ENCODE data around the gene PHYKPL. TPM values are rescaled to one million over a fixed set of nuclear protein-coding genes. Genes with fewer than 3 reads are reported as not detected.

PHYKPL gene
- total and polyA plus RNA-seq, 2 of the 13 experiments (the other 11 are each of a cell fraction or from before 2014, with no cell fraction given), result 18.0 to 78.6 TPM

DNA sequence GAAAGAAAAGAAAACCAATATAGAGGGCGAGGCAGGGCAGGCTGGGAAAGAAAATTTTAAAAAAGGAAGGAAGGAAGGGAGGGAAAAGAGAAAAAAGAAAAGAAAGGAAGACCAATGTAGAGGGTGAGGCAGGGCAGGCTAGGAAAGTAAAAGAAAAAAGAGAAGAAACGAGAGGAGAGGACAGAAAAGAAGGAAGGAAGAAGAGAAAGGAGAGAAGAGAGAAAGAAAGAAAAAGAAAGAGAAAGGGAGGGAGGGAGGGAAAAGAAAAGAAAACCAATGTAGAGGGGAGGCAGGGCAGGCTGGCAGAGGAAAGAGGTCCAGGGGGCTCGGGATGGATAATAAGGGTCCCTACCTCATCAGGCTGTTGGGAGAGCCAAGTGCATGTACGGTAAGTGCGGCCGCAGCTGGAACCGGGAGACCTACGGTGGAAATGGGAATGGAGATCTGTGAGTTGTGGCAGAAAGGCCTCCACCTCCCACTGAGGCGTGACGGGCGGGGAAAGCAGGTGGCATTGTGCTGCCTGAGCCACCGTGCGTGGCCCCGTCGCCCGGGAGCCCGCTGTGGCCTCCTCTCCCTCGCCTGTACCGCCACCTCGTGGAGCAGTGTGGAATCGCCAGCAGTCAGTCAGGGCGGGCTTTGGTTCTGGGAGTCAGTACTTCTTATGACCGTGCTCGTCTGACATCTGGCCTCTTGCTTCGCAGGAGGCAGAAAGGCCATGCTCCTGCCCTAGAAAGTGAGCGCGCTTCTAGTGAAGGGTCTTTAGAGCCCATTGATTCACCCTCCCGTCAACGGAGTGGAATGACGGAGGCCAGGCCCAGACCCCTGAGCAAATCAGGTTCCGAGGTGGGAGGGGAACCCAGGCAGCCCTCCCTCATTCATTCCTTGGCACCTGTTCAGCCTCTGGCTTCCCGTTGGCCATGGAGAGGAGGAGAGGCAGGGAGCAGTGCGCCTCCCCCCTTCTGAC is 68.5 kb downstream of the PHYKPL start (continued):
- TF ChIP-seq, protein P1, sequence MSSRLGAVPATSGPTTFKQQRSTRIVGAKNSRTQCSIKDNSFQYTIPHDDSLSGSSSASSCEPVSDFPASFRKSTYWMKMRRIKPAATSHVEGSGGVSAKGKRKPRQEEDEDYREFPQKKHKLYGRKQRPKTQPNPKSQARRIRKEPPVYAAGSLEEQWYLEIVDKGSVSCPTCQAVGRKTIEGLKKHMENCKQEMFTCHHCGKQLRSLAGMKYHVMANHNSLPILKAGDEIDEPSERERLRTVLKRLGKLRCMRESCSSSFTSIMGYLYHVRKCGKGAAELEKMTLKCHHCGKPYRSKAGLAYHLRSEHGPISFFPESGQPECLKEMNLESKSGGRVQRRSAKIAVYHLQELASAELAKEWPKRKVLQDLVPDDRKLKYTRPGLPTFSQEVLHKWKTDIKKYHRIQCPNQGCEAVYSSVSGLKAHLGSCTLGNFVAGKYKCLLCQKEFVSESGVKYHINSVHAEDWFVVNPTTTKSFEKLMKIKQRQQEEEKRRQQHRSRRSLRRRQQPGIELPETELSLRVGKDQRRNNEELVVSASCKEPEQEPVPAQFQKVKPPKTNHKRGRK (CRISPR knock-in tag; IDR thresholded peaks at IDR 0.05), result peak; percentile 85; the same call in 1 of the 2 replicates
- TF ChIP-seq ZNF17 (CRISPR knock-in tag; IDR thresholded peaks at IDR 0.05) (no peak), KLF16 (CRISPR knock-in tag; IDR thresholded peaks at IDR 0.05) (no peak), HNRNPL (IDR thresholded peaks at IDR 0.05; ENCODE audit: low read depth, low read length) (0 out of 2 replicates have a peak, but pooled peaks have one; percentile 60), ZFP1 (CRISPR knock-in tag; IDR thresholded peaks at IDR 0.05) (no peak), ZFP82 (CRISPR knock-in tag; IDR thresholded peaks at IDR 0.05; ENCODE audit: borderline replicate concordance) (no peak), NONO (IDR thresholded peaks at IDR 0.05) (no peak), NONO (CRISPR knock-in tag; conservative IDR thresholded peaks at IDR 0.05) (0 out of 2 replicates have a peak, but pooled peaks have one; percentile 22), ZNF34 (CRISPR knock-in tag; IDR thresholded peaks at IDR 0.05; ENCODE audit: borderline replicate concordance) (no peak)
- TF ChIP-seq, protein P2, sequence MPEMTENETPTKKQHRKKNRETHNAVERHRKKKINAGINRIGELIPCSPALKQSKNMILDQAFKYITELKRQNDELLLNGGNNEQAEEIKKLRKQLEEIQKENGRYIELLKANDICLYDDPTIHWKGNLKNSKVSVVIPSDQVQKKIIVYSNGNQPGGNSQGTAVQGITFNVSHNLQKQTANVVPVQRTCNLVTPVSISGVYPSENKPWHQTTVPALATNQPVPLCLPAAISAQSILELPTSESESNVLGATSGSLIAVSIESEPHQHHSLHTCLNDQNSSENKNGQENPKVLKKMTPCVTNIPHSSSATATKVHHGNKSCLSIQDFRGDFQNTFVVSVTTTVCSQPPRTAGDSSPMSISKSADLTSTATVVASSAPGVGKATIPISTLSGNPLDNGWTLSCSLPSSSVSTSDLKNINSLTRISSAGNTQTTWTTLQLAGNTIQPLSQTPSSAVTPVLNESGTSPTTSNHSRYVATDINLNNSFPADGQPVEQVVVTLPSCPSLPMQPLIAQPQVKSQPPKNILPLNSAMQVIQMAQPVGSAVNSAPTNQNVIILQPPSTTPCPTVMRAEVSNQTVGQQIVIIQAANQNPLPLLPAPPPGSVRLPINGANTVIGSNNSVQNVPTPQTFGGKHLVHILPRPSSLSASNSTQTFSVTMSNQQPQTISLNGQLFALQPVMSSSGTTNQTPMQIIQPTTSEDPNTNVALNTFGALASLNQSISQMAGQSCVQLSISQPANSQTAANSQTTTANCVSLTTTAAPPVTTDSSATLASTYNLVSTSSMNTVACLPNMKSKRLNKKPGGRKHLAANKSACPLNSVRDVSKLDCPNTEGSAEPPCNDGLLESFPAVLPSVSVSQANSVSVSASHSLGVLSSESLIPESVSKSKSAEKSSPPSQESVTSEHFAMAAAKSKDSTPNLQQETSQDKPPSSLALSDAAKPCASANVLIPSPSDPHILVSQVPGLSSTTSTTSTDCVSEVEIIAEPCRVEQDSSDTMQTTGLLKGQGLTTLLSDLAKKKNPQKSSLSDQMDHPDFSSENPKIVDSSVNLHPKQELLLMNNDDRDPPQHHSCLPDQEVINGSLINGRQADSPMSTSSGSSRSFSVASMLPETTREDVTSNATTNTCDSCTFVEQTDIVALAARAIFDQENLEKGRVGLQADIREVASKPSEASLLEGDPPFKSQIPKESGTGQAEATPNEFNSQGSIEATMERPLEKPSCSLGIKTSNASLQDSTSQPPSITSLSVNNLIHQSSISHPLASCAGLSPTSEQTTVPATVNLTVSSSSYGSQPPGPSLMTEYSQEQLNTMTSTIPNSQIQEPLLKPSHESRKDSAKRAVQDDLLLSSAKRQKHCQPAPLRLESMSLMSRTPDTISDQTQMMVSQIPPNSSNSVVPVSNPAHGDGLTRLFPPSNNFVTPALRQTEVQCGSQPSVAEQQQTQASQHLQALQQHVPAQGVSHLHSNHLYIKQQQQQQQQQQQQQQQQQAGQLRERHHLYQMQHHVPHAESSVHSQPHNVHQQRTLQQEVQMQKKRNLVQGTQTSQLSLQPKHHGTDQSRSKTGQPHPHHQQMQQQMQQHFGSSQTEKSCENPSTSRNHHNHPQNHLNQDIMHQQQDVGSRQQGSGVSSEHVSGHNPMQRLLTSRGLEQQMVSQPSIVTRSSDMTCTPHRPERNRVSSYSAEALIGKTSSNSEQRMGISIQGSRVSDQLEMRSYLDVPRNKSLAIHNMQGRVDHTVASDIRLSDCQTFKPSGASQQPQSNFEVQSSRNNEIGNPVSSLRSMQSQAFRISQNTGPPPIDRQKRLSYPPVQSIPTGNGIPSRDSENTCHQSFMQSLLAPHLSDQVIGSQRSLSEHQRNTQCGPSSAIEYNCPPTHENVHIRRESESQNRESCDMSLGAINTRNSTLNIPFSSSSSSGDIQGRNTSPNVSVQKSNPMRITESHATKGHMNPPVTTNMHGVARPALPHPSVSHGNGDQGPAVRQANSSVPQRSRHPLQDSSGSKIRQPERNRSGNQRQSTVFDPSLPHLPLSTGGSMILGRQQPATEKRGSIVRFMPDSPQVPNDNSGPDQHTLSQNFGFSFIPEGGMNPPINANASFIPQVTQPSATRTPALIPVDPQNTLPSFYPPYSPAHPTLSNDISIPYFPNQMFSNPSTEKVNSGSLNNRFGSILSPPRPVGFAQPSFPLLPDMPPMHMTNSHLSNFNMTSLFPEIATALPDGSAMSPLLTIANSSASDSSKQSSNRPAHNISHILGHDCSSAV (CRISPR knock-in tag; IDR thresholded peaks at IDR 0.05; ENCODE audit: borderline replicate concordance), result no peak
- TF ChIP-seq, protein P3, sequence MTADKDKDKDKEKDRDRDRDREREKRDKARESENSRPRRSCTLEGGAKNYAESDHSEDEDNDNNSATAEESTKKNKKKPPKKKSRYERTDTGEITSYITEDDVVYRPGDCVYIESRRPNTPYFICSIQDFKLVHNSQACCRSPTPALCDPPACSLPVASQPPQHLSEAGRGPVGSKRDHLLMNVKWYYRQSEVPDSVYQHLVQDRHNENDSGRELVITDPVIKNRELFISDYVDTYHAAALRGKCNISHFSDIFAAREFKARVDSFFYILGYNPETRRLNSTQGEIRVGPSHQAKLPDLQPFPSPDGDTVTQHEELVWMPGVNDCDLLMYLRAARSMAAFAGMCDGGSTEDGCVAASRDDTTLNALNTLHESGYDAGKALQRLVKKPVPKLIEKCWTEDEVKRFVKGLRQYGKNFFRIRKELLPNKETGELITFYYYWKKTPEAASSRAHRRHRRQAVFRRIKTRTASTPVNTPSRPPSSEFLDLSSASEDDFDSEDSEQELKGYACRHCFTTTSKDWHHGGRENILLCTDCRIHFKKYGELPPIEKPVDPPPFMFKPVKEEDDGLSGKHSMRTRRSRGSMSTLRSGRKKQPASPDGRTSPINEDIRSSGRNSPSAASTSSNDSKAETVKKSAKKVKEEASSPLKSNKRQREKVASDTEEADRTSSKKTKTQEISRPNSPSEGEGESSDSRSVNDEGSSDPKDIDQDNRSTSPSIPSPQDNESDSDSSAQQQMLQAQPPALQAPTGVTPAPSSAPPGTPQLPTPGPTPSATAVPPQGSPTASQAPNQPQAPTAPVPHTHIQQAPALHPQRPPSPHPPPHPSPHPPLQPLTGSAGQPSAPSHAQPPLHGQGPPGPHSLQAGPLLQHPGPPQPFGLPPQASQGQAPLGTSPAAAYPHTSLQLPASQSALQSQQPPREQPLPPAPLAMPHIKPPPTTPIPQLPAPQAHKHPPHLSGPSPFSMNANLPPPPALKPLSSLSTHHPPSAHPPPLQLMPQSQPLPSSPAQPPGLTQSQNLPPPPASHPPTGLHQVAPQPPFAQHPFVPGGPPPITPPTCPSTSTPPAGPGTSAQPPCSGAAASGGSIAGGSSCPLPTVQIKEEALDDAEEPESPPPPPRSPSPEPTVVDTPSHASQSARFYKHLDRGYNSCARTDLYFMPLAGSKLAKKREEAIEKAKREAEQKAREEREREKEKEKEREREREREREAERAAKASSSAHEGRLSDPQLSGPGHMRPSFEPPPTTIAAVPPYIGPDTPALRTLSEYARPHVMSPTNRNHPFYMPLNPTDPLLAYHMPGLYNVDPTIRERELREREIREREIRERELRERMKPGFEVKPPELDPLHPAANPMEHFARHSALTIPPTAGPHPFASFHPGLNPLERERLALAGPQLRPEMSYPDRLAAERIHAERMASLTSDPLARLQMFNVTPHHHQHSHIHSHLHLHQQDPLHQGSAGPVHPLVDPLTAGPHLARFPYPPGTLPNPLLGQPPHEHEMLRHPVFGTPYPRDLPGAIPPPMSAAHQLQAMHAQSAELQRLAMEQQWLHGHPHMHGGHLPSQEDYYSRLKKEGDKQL (CRISPR knock-in tag; IDR thresholded peaks at IDR 0.05; ENCODE audit: low read depth), result no peak
